SK-N-SH (cell line): Measurements from ENCODE around the gene LIN7C. TPM values are rescaled to one million over a fixed set of nuclear protein-coding genes. Genes with fewer than 3 reads are reported as not detected.

Source experiments
- CTCF ChIA-PET: fragments of 300-600, 350-600 bp; formaldehyde crosslinking; extraction: SDS; loops from one replicate; lab custom pipeline; 2021; lab: Yijun Ruan, JAX
- POLR2A ChIA-PET: fragments of 350-600 bp; sonication (Branson Sonifier 250); formaldehyde crosslinking; extraction: SDS; loops from one replicate; lab custom pipeline; 2020; ENCODE audit warnings: antibody characterized with exemption, inconsistent platforms; lab: Yijun Ruan, JAX
- DNase-seq: peaks from one replicate; pipeline ENCODE4 v3.0.0; 2012
- H2AFZ ChIP-seq: fragments of 200-600 bp; sonication (generic); 2 replicates; pipeline ENCODE4 v1.8.1; 2016; ENCODE audit warnings: antibody characterized with exemption, mild to moderate bottlenecking, low read depth
- H3F3A ChIP-seq: fragments of 200-600 bp; sonication (generic); replicated peaks from 2 replicates; pipeline ENCODE3; 2016; ENCODE audit warnings: antibody characterized with exemption, mild to moderate bottlenecking; ENCODE audit not compliant: insufficient read depth
- H3K27ac ChIP-seq, 2 experiments: fragments of 200-500 bp in 1 of 2; fragments of 200-600 bp in 1 of 2; sonication (Bioruptor generic) in 1 of 2; sonication (generic), shearing (Covaris generic) in 1 of 2; 2 replicates each; pipeline versions ENCODE4 v1.5.1 to v1.6.1; 2014 to 2016; ENCODE audit warnings: low read depth in 2 of 2, inconsistent platforms in 1 of 2, low read length in 1 of 2, mild to moderate bottlenecking in 1 of 2, mixed read lengths in 1 of 2
- H3K27me3 ChIP-seq: fragments of 200-600 bp; sonication (generic), shearing (Covaris generic); 2 replicates; pipeline ENCODE4 v1.6.1; 2016; ENCODE audit warnings: mixed run types; ENCODE audit not compliant: insufficient read depth
- H3K36me3 ChIP-seq, 2 experiments: fragments of 200-500 bp in 1 of 2; fragments of 200-600 bp in 1 of 2; sonication (Bioruptor generic) in 1 of 2; sonication (generic) in 1 of 2; replicated peaks in 1 of 2; 2 replicates each; pipeline versions ENCODE3 to v1.5.1; 2014 to 2016; ENCODE audit warnings: low read length in 1 of 2, mild to moderate bottlenecking in 1 of 2; ENCODE audit not compliant: insufficient read depth in 2 of 2, control insufficient read depth in 1 of 2
- H3K4me1 ChIP-seq, 2 experiments: fragments of 200-500 bp in 1 of 2; fragments of 200-600 bp in 1 of 2; sonication (Bioruptor generic) in 1 of 2; sonication (generic), shearing (Covaris generic) in 1 of 2; 2 replicates each; pipeline versions ENCODE4 v1.5.1 to v1.6.1; 2014 to 2016; ENCODE audit warnings: low read depth in 1 of 2, low read length in 1 of 2, mixed run types in 1 of 2; ENCODE audit not compliant: insufficient read depth in 2 of 2, control insufficient read depth in 1 of 2
- H3K4me2 ChIP-seq: fragments of 200-600 bp; sonication (generic), shearing (Covaris generic); 2 replicates; pipeline ENCODE4 v1.6.1; 2017; ENCODE audit warnings: mixed run types
- H3K4me3 ChIP-seq, 2 experiments: fragments of 200-500 bp in 1 of 2; fragments of 200-600 bp in 1 of 2; sonication (Bioruptor generic) in 1 of 2; sonication (generic), shearing (Covaris generic) in 1 of 2; 2 replicates each; pipeline versions ENCODE4 v1.5.1 to v1.8.1; 2014 to 2016; ENCODE audit warnings: low read depth in 2 of 2, inconsistent platforms in 1 of 2, low read length in 1 of 2, mild to moderate bottlenecking in 1 of 2, mixed read lengths in 1 of 2, moderate library complexity in 1 of 2
- H3K79me2 ChIP-seq: fragments of 200-600 bp; sonication (generic); 2 replicates; pipeline ENCODE4 v1.8.1; 2017; ENCODE audit warnings: mild to moderate bottlenecking; ENCODE audit not compliant: insufficient read depth
- H3K9ac ChIP-seq: fragments of 200-600 bp; sonication (generic); 2 replicates; pipeline ENCODE4 v1.6.1; 2017; ENCODE audit warnings: mixed run types
- H3K9me2 ChIP-seq: fragments of 200-600 bp; sonication (generic); 2 replicates; pipeline ENCODE4 v1.6.1; 2017; ENCODE audit warnings: mixed run types
- H3K9me3 ChIP-seq: fragments of 200-600 bp; sonication (generic); 2 replicates; pipeline ENCODE4 v1.6.1; 2017; ENCODE audit warnings: mixed run types, mild to moderate bottlenecking, moderate library complexity
- H4K20me1 ChIP-seq: fragments of 200-600 bp; sonication (generic); 2 replicates; pipeline ENCODE4 v1.6.1; 2017; ENCODE audit warnings: mild to moderate bottlenecking, mixed run types; ENCODE audit not compliant: insufficient read depth
- EZH2phosphoT487 ChIP-seq: fragments of 200-600 bp; sonication (generic); IDR thresholded peaks from 2 replicates; pipeline ENCODE4 v1.6.1; 2017; ENCODE audit warnings: low read depth, mixed run types, mild to moderate bottlenecking, antibody characterized with exemption, moderate library complexity, borderline replicate concordance
- MEF2A ChIP-seq: IDR thresholded peaks from 2 replicates; pipeline ENCODE4 v1.4.0; 2012; ENCODE audit warnings: low read depth, borderline replicate concordance
- NFIC ChIP-seq: IDR thresholded peaks from 2 replicates; pipeline ENCODE4 v1.4.0; 2012; ENCODE audit warnings: borderline replicate concordance
- WGBS: methylation state at CpG from one replicate; pipeline ENCODE4 v1.1.6; 2017; ENCODE audit warnings: low lambda C conversion rate; 5-methylcytosine and 5-hydroxymethylcytosine counted together
- polyA plus RNA-seq, 3 experiments: library from polyadenylated mRNA; depleted of rRNA; stranded (reverse); fragments of >200 nt; gene quantifications; 2 replicates each; pipeline ENCODE4 v1.2.3, GENCODE V29; 2012
- TF ChIP-seq, protein P1 (sequence below): IDR thresholded peaks from 2 replicates; pipeline ENCODE4 v1.6.1; 2012; ENCODE audit warnings: mild to moderate bottlenecking, low read depth, low read length, moderate library complexity
- TF ChIP-seq, protein P2 (sequence below): fragments of 200-600 bp; sonication (generic); IDR thresholded peaks from 2 replicates; pipeline ENCODE4 v1.6.1; 2017; ENCODE audit warnings: antibody characterized with exemption, mild to moderate bottlenecking, moderate library complexity

LIN7C gene
- polyA plus RNA-seq, 1 of the 3 experiments (the other 2 are of a cell fraction) = 7.3 TPM

DNA sequence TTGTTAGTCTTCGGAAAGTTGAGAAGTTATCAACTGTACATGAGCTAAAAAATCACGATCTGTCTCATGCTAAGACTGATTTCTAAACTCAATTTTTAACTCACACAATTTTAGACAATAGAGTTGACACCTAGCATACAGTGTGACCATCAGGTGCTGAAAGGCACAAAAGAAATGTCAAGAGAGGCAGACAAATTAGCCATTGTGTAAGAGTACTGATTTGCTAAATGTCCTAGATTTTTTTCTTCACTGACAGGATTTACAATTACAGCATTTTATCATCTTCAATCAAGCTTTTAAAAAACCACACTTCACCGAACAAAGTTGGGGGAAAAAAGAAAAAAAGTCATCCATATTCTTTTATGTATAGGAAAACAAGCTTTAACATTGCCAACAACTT, 40.9 kb downstream of the LIN7C start:
- TF ChIP-seq NFIC (no peak), MEF2A (no peak), EZH2phosphoT487 (no peak)
- TF ChIP-seq, protein P1, sequence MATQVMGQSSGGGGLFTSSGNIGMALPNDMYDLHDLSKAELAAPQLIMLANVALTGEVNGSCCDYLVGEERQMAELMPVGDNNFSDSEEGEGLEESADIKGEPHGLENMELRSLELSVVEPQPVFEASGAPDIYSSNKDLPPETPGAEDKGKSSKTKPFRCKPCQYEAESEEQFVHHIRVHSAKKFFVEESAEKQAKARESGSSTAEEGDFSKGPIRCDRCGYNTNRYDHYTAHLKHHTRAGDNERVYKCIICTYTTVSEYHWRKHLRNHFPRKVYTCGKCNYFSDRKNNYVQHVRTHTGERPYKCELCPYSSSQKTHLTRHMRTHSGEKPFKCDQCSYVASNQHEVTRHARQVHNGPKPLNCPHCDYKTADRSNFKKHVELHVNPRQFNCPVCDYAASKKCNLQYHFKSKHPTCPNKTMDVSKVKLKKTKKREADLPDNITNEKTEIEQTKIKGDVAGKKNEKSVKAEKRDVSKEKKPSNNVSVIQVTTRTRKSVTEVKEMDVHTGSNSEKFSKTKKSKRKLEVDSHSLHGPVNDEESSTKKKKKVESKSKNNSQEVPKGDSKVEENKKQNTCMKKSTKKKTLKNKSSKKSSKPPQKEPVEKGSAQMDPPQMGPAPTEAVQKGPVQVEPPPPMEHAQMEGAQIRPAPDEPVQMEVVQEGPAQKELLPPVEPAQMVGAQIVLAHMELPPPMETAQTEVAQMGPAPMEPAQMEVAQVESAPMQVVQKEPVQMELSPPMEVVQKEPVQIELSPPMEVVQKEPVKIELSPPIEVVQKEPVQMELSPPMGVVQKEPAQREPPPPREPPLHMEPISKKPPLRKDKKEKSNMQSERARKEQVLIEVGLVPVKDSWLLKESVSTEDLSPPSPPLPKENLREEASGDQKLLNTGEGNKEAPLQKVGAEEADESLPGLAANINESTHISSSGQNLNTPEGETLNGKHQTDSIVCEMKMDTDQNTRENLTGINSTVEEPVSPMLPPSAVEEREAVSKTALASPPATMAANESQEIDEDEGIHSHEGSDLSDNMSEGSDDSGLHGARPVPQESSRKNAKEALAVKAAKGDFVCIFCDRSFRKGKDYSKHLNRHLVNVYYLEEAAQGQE = no peak
- TF ChIP-seq, protein P2, sequence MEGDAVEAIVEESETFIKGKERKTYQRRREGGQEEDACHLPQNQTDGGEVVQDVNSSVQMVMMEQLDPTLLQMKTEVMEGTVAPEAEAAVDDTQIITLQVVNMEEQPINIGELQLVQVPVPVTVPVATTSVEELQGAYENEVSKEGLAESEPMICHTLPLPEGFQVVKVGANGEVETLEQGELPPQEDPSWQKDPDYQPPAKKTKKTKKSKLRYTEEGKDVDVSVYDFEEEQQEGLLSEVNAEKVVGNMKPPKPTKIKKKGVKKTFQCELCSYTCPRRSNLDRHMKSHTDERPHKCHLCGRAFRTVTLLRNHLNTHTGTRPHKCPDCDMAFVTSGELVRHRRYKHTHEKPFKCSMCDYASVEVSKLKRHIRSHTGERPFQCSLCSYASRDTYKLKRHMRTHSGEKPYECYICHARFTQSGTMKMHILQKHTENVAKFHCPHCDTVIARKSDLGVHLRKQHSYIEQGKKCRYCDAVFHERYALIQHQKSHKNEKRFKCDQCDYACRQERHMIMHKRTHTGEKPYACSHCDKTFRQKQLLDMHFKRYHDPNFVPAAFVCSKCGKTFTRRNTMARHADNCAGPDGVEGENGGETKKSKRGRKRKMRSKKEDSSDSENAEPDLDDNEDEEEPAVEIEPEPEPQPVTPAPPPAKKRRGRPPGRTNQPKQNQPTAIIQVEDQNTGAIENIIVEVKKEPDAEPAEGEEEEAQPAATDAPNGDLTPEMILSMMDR = no peak
- TF ChIP-seq, all 33 proteins: peak for 0
- Histone ChIP-seq H3K9ac (no peak overlapping the region), H3K36me3 (no peaks in the 10 kb centered on the region), H3K9me3 (no peaks in the 10 kb centered on the region), H3K27ac (no peak overlapping the region), H3K9me2 (no peaks in the 10 kb centered on the region), H2AFZ (no peak overlapping the region), H3K79me2 (peaks cover 35% of the 10 kb centered on the region), H4K20me1 (no peaks in the 10 kb centered on the region), H3K4me2 (no peak overlapping the region), H3K4me1 (peaks cover under 1 to 55% of the 10 kb centered on the region in 2 experiments), H3K4me3 (no peak overlapping the region), H3F3A (no peaks in the 10 kb centered on the region), H3K27me3 (no peaks in the 10 kb centered on the region)
- ChIA-PET POLR2A (no interaction called here), CTCF (interaction anchor here (0.7 to 2.1 kb wide), 6 partner anchors 9 to 282 kb away, joined by 3 to 7 read pairs (median 4); no protein-coding TSS in a partner anchor)
- DNase-seq = no peak
- WGBS = 82% methylated on average over 3 of the region's 3 CpGs

DNA sequence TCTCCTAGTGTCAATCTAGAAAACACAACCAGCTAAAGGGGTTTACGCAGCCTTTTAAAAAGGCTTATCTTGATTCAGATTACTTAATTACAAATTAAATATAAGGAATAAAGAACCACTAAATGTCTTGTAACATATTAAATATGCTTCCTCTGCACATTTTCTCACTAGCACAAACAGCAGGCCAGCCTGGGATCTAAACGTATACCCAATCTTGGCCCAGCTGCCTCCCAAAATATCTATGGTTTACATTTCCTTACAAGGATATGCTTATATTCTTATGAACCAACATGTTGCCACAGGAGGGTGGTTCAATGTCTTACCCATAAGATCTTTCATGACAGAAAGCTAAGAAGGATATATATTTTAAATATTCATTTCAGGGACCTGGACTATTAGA, 41.7 kb downstream of the LIN7C start:
- ChIA-PET CTCF (interaction anchor here (1.4 to 2.1 kb wide), 4 partner anchors 16 to 38 kb away, joined by 3 to 7 read pairs (median 4); no protein-coding TSS in a partner anchor), POLR2A (interaction anchor here (0.6 kb wide), 1 partner anchor 31 kb away, joined by 3 read pairs; no protein-coding TSS in a partner anchor)
- DNase-seq = no peak
- no peak overlapping the region for H3K4me2 ChIP-seq
- H3K27ac ChIP-seq = no peak overlapping the region
- TF ChIP-seq, protein P1 = no peak
- no peaks in the 10 kb centered on the region for H3K9me3 ChIP-seq
- H3K9me2 ChIP-seq = no peaks in the 10 kb centered on the region
- H3K4me1 ChIP-seq = peaks cover 0 to 52% of the 10 kb centered on the region in 2 experiments; a peak in 3 of 4 replicates
- H3K9ac ChIP-seq = no peak overlapping the region
- H4K20me1 ChIP-seq = no peaks in the 10 kb centered on the region
- no peaks in the 10 kb centered on the region for H3K36me3 ChIP-seq
- H3F3A ChIP-seq = no peaks in the 10 kb centered on the region
- no peak overlapping the region for H3K4me3 ChIP-seq
- H3K79me2 ChIP-seq = peaks cover 35% of the 10 kb centered on the region
- WGBS = 84% methylated on average over 2 of the region's 2 CpGs
- no peaks in the 10 kb centered on the region for H3K27me3 ChIP-seq
- no peak overlapping the region for H2AFZ ChIP-seq
